ENCODE results near the gene IFNL1. TPM values are rescaled to one million over a fixed set of nuclear protein-coding genes. Genes with fewer than 3 reads are reported as not detected.

Gene IFNL1
- not detected in 2 replicates for polyA plus RNA-seq (2011; rRNA removed)
- polyA plus RNA-seq (2012; cell fraction: cytosol; rRNA removed) = not detected in 2 replicates
- not detected in 2 replicates for polyA plus RNA-seq (2012; cell fraction: nucleus; rRNA removed)
- polyA plus RNA-seq (2017; fragmentation: RNase III; extraction: RNeasy Plus Mini Kit Qiagen cat#74134 plus additional on column Dnase treatment) = not detected in 3 replicates
- polyA minus RNA-seq (2011; rRNA and poly(A)+ RNA removed) = not detected in 2 replicates

DNA sequence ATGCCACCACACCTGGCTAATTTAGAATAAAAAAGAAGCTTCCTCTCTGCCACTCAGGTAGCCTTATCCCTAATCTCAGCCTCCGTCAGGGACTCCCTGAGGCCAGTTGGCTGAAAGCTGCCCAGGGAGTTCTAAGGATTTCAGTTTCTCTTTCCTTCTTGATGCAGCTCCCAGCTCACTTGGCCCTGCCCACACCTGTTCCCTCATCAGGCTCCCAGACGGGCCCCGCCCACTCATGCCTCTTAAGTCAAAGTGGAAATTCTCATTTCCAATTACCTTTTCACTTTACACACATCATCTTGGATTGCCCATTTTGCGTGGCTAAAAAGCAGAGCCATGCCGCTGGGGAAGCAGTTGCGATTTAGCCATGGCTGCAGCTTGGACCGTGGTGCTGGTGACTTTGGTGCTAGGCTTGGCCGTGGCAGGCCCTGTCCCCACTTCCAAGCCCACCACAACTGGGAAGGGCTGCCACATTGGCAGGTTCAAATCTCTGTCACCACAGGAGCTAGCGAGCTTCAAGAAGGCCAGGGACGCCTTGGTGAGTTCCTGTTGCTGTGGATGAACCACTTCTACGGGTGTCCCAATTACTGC lies at the start of gene IFNL1:
IFNL1 (plus strand) TSS at position 353 of the 591 bp plus-strand sequence; CDS start at position 368, 15 bp downstream.
- Histone ChIP-seq H3K27ac (no peak within 1 kb of the TSS), H3K4me2 (no peak within 1 kb of the TSS), H3K4me1 (no peaks in the 10 kb centered on the region), H3K9me3 (0 out of 3 replicates have a peak, but pooled peaks cover 3% of the 10 kb centered on the region), H3K4me3 (no peak within 1 kb of the TSS)
- CTCF ChIA-PET = interaction anchor here (0.8 to 3.0 kb wide), 13 partner anchors 13 to 334 kb away, joined by 3 to 11 read pairs (median 4); no protein-coding TSS in a partner anchor
- POLR2A ChIA-PET = no interaction called here
- FAIRE-seq (no peak), ATAC-seq (peak in 1 of 2 experiments; percentile 30; a peak in 1 of 6 replicates), DNase-seq (ENCODE audit: low read depth in 1 of 2, low spot score in 1 of 2) (no peak)
- 69% methylated on average over 11 of the region's 11 CpGs for WGBS (ENCODE audit: missing lambda C conversion rate)
- TF ChIP-seq HDAC2 (IDR thresholded peaks at IDR 0.05) = no peak
- no peak for TF ChIP-seq MAZ (IDR thresholded peaks at IDR 0.05; ENCODE audit: borderline replicate concordance, low read depth, low read length)
- no peak for TF ChIP-seq NR3C1 (IDR thresholded peaks at IDR 0.05)
- no peak for TF ChIP-seq TFCP2L1 (CRISPR knock-in tag; IDR thresholded peaks at IDR 0.05)
- no peak for TF ChIP-seq MAFK (IDR thresholded peaks at IDR 0.05; ENCODE audit: partially characterized antibody)
- no peak for TF ChIP-seq CBX2 (IDR thresholded peaks at IDR 0.05; ENCODE audit: borderline replicate concordance, low read depth)
- no peak for TF ChIP-seq POLR2AphosphoS2 (conservative IDR thresholded peaks at IDR 0.05; ENCODE audit: low read length)
- TF ChIP-seq BHLHE40 (IDR thresholded peaks at IDR 0.05; ENCODE audit: low read depth, low read length) = no peak
- TF ChIP-seq KDM1A (IDR thresholded peaks at IDR 0.05; ENCODE audit: low read depth) = no peak

GRCh38 chr19:39246951-39247669 lies 49.1 kb upstream of the IFNL1 start:
- FAIRE-seq (no peak), DNase-seq (ENCODE audit: low read depth in 1 of 2, low spot score in 1 of 2) (no peak), ATAC-seq (peak in 1 of 2 experiments; percentile 36; a peak in 3 of 6 replicates)
- no peak overlapping the region for H3K27ac ChIP-seq
- no peaks in the 10 kb centered on the region for H3K4me1 ChIP-seq
- no peak overlapping the region for H3K4me3 ChIP-seq
- TF ChIP-seq, protein P1, sequence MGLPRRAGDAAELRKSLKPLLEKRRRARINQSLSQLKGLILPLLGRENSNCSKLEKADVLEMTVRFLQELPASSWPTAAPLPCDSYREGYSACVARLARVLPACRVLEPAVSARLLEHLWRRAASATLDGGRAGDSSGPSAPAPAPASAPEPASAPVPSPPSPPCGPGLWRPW (IDR thresholded peaks at IDR 0.05) = no peak
- TF ChIP-seq HEYL (CRISPR knock-in tag; IDR thresholded peaks at IDR 0.05) = no peak
- TF ChIP-seq, protein P2, sequence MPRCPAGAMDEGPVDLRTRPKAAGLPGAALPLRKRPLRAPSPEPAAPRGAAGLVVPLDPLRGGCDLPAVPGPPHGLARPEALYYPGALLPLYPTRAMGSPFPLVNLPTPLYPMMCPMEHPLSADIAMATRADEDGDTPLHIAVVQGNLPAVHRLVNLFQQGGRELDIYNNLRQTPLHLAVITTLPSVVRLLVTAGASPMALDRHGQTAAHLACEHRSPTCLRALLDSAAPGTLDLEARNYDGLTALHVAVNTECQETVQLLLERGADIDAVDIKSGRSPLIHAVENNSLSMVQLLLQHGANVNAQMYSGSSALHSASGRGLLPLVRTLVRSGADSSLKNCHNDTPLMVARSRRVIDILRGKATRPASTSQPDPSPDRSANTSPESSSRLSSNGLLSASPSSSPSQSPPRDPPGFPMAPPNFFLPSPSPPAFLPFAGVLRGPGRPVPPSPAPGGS (IDR thresholded peaks at IDR 0.05) = no peak
- no peak for TF ChIP-seq ZSCAN20 (CRISPR knock-in tag; IDR thresholded peaks at IDR 0.05)
- H3K4me2 ChIP-seq = no peak overlapping the region
- CTCF ChIA-PET = interaction anchor here (1.1 to 1.7 kb wide), 3 partner anchors 15 to 80 kb away, joined by 3 read pairs; no protein-coding TSS in a partner anchor
- WGBS (ENCODE audit: missing lambda C conversion rate) = 73% methylated on average over 42 of the region's 42 CpGs
- POLR2A ChIA-PET = interaction anchor here (0.6 kb wide), 1 partner anchor 189 kb away, joined by 3 read pairs; the partner anchor contains the start of gene RPS16
- H3K9me3 ChIP-seq = no peaks in the 10 kb centered on the region

DNA sequence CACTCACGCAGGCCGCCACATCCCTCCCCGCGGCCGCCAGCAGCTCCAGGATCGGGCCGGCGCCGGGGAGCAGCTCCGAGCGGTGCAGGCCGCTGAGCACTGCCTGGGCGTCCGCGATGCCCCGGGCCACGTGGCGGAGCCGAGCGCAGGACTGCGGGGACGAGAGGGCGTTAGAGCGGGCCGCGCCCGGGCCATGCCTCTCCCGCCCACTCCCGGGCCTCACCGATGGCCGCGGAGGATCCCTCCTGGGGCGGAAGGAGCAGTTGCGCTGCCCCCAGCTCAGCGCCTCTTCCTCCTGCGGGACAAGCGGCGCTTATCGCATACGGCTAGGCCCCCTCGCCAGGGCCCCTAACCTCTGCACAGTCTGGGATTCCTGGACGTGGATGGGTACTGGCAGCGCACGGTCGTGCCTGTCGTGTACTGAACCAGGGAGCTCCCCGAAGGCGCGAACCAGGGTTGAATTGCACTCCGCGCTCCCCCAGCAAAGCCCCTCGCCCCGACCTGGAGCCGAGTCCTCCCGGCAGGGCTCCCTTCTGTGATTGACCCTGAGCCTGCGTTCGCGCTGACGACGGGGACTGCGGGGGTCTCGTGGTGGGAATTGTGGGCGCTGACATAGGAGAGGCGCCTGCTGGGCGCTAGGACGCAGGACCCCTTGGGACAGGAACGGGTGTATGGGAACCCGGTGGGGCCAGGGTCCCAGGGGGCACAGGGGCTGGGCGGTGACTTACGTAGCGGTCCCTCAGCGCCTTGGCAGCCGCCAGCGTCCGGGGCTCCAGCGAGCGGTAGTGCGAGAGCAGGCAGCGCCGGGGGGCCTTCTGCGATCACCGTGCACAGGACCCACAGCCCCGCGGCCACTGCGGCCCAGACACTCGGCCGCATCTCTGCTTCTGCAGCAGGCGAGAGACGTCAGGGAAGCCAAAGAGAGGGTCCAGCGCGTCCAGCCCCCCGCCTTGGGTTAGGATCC lies 48.2 kb upstream of the IFNL1 start:
- no peaks in the 10 kb centered on the region for H3K4me1 ChIP-seq
- ATAC-seq (no peak), DNase-seq (ENCODE audit: low read depth in 1 of 2, low spot score in 1 of 2) (no peak), FAIRE-seq (no peak)
- POLR2A ChIA-PET = interaction anchor here (0.6 kb wide), 1 partner anchor 188 kb away, joined by 3 read pairs; the partner anchor contains the start of gene RPS16
- H3K4me3 ChIP-seq = no peak overlapping the region
- CTCF ChIA-PET = interaction anchor here (1.1 to 4.9 kb wide), 4 partner anchors 13 to 80 kb away, joined by 3 to 17 read pairs (median 3); no protein-coding TSS in a partner anchor
- H3K4me2 ChIP-seq = no peak overlapping the region
- H3K9me3 ChIP-seq = no peaks in the 10 kb centered on the region
- H3K27ac ChIP-seq = no peak overlapping the region
- WGBS (ENCODE audit: missing lambda C conversion rate) = 79% methylated on average over 91 of the region's 92 CpGs
- TF ChIP-seq, protein P1 (IDR thresholded peaks at IDR 0.05) = no peak
- no peak for TF ChIP-seq REST (IDR thresholded peaks at IDR 0.05)
- TF ChIP-seq EHMT2 (IDR thresholded peaks at IDR 0.05; ENCODE audit: low read depth) = no peak
- TF ChIP-seq NPAS2 (CRISPR knock-in tag; IDR thresholded peaks at IDR 0.05; ENCODE audit: borderline replicate concordance) = no peak
- TF ChIP-seq NFE2L2 (conservative IDR thresholded peaks at IDR 0.05; ENCODE audit: low read length) = no peak
- no peak for TF ChIP-seq POLR2AphosphoS2 (conservative IDR thresholded peaks at IDR 0.05; ENCODE audit: low read length)
- TF ChIP-seq, protein P3, sequence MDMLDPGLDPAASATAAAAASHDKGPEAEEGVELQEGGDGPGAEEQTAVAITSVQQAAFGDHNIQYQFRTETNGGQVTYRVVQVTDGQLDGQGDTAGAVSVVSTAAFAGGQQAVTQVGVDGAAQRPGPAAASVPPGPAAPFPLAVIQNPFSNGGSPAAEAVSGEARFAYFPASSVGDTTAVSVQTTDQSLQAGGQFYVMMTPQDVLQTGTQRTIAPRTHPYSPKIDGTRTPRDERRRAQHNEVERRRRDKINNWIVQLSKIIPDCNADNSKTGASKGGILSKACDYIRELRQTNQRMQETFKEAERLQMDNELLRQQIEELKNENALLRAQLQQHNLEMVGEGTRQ (IDR thresholded peaks at IDR 0.05) = no peak
- TF ChIP-seq SMC3 (IDR thresholded peaks at IDR 0.05) = no peak
- TF ChIP-seq, protein P4, sequence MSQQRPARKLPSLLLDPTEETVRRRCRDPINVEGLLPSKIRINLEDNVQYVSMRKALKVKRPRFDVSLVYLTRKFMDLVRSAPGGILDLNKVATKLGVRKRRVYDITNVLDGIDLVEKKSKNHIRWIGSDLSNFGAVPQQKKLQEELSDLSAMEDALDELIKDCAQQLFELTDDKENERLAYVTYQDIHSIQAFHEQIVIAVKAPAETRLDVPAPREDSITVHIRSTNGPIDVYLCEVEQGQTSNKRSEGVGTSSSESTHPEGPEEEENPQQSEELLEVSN (IDR thresholded peaks at IDR 0.05; ENCODE audit: borderline replicate concordance, low read depth) = no peak
